HL-60 (cell line): ENCODE data around the gene EVI5.

Source experiments
- DNase-seq, 2 experiments: peaks; one replicate each; pipeline ENCODE4 v3.0.0-alpha.2; 2010 to 2020; ENCODE audit warnings: low read depth in 1 of 2, low spot score in 1 of 2
- H3K27ac ChIP-seq: fragments of 250-450 bp; sonication (Bioruptor Pico); replicated peaks from 2 replicates; pipeline ENCODE4 v1.5.1; 2020; ENCODE audit warnings: mild to moderate bottlenecking, moderate library complexity
- H3K27me3 ChIP-seq: fragments of 250-450 bp; sonication (Bioruptor Pico); 2 replicates; pipeline ENCODE4 v1.5.1; 2021; ENCODE audit warnings: mild to moderate bottlenecking, moderate library complexity; ENCODE audit not compliant: insufficient read depth, poor library complexity, severe bottlenecking
- H3K4me3 ChIP-seq: replicated peaks from 2 replicates; pipeline ENCODE4 v1.5.1; 2011; ENCODE audit warnings: mild to moderate bottlenecking, control low read depth, low read length; ENCODE audit not compliant: insufficient read depth
- GABPA ChIP-seq: IDR thresholded peaks from 2 replicates; pipeline ENCODE4 v1.6.1; 2012; ENCODE audit warnings: low read depth
- POLR2AphosphoS5 ChIP-seq: IDR thresholded peaks from 2 replicates; pipeline ENCODE4 v1.6.1; 2012; ENCODE audit warnings: low read depth
- SPI1 ChIP-seq: IDR thresholded peaks from 2 replicates; pipeline ENCODE4 v1.6.1; 2012; ENCODE audit warnings: low read depth, mild to moderate bottlenecking, borderline replicate concordance
- TF ChIP-seq, protein P1 (sequence below): IDR thresholded peaks from 2 replicates; pipeline ENCODE4 v1.6.1; 2012; ENCODE audit warnings: low read depth; ENCODE audit not compliant: insufficient replicate concordance
- TF ChIP-seq, protein P2 (sequence below): IDR thresholded peaks from one replicate; pipeline ENCODE4 v1.5.1; 2011; ENCODE audit warnings: low read length, control low read depth, inconsistent platforms; ENCODE audit not compliant: insufficient read depth

The EVI5 gene

DNA sequence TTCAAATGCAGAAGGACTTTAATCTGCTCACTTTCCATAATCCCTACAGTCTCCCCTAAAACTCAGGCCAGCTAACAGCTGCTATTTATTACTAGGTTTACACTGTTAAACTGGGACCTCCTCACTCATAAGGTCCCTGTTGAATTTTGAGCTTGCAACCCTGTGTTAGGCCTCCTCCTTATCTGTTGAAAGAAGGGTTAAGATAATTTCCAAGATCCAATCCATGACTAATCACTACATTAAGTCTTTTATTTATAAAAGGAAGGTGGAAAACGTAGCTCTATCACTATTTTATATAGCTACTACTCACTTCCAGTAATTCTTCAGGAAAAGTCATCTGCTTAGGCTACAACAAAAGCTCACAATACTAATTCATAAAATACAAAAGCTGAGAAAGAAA lies 79.5 kb downstream of the EVI5 start:
- TF ChIP-seq SPI1 (no peak), POLR2AphosphoS5 (no peak), GABPA (no peak)
- TF ChIP-seq, protein P1, sequence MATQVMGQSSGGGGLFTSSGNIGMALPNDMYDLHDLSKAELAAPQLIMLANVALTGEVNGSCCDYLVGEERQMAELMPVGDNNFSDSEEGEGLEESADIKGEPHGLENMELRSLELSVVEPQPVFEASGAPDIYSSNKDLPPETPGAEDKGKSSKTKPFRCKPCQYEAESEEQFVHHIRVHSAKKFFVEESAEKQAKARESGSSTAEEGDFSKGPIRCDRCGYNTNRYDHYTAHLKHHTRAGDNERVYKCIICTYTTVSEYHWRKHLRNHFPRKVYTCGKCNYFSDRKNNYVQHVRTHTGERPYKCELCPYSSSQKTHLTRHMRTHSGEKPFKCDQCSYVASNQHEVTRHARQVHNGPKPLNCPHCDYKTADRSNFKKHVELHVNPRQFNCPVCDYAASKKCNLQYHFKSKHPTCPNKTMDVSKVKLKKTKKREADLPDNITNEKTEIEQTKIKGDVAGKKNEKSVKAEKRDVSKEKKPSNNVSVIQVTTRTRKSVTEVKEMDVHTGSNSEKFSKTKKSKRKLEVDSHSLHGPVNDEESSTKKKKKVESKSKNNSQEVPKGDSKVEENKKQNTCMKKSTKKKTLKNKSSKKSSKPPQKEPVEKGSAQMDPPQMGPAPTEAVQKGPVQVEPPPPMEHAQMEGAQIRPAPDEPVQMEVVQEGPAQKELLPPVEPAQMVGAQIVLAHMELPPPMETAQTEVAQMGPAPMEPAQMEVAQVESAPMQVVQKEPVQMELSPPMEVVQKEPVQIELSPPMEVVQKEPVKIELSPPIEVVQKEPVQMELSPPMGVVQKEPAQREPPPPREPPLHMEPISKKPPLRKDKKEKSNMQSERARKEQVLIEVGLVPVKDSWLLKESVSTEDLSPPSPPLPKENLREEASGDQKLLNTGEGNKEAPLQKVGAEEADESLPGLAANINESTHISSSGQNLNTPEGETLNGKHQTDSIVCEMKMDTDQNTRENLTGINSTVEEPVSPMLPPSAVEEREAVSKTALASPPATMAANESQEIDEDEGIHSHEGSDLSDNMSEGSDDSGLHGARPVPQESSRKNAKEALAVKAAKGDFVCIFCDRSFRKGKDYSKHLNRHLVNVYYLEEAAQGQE = no peak
- TF ChIP-seq, protein P2, sequence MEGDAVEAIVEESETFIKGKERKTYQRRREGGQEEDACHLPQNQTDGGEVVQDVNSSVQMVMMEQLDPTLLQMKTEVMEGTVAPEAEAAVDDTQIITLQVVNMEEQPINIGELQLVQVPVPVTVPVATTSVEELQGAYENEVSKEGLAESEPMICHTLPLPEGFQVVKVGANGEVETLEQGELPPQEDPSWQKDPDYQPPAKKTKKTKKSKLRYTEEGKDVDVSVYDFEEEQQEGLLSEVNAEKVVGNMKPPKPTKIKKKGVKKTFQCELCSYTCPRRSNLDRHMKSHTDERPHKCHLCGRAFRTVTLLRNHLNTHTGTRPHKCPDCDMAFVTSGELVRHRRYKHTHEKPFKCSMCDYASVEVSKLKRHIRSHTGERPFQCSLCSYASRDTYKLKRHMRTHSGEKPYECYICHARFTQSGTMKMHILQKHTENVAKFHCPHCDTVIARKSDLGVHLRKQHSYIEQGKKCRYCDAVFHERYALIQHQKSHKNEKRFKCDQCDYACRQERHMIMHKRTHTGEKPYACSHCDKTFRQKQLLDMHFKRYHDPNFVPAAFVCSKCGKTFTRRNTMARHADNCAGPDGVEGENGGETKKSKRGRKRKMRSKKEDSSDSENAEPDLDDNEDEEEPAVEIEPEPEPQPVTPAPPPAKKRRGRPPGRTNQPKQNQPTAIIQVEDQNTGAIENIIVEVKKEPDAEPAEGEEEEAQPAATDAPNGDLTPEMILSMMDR = no peak
- Histone ChIP-seq H3K27me3 (no peaks in the 10 kb centered on the region), H3K27ac (no peak overlapping the region), H3K4me3 (no peak overlapping the region)
- no peak for DNase-seq

- no peak for DNase-seq
- no peaks in the 10 kb centered on the region for H3K27me3 ChIP-seq
- H3K4me3 ChIP-seq = no peak overlapping the region
- TF ChIP-seq, protein P2 = no peak
- TF ChIP-seq, protein P1 = no peak
- TF ChIP-seq POLR2AphosphoS5 (no peak), SPI1 (no peak), GABPA (no peak)
- H3K27ac ChIP-seq = no peak overlapping the region
These were observed 83.8 kb downstream of the EVI5 start for GRCh38 chr1:92701147-92701546.

DNA sequence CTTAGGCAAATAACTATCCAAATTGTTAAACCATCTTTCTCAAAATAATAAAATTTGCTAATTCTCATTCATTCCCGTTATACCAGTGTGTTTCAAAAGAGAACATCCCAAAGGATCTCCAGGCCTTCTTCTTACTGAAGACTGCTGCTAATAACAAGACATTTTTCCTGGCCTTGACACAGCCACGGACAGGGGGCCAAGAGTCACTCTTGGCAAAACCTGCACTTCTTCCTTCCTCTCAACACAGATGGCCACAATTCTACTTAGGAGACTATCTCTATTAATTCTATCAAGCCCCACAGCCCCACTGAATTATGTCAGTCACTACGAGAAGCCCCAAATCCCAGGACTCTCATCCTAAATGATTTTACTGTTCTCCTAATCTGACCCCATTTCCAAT lies 86.0 kb downstream of the EVI5 start:
- Histone ChIP-seq H3K27me3 (no peaks in the 10 kb centered on the region), H3K27ac (no peak overlapping the region), H3K4me3 (no peak overlapping the region)
- TF ChIP-seq, protein P1 = no peak
- no peak for TF ChIP-seq POLR2AphosphoS5
- DNase-seq = no peak

- no peak overlapping the region for H3K4me3 ChIP-seq
- no peaks in the 10 kb centered on the region for H3K27me3 ChIP-seq
- TF ChIP-seq, protein P2 = no peak
- no peak for TF ChIP-seq GABPA
- TF ChIP-seq SPI1 = no peak
- TF ChIP-seq, protein P1 = no peak
- TF ChIP-seq POLR2AphosphoS5 = no peak
- DNase-seq = no peak
- no peak overlapping the region for H3K27ac ChIP-seq
These were observed 89.8 kb downstream of the EVI5 start for GRCh38 chr1:92695104-92695503.
